GM12878 (cell line): ENCODE results near the gene CFAP91. TPM values are rescaled to one million over a fixed set of nuclear protein-coding genes. Genes with fewer than 3 reads are reported as not detected.

Experiments
- BHLHE40 ChIP-seq, 2 experiments: fragments of 450-650 bp in 1 of 2; IDR thresholded peaks; 2 replicates each; pipeline ENCODE4 v1.6.1; 2011 to 2017; ENCODE audit warnings: low read depth in 2 of 2, borderline replicate concordance in 1 of 2, improper control_type of control experiment in 1 of 2, low read length in 1 of 2, mild to moderate bottlenecking in 1 of 2
- CBX5 ChIP-seq: sonication (generic); IDR thresholded peaks from 2 replicates; pipeline ENCODE4 v1.6.1; 2016; ENCODE audit warnings: low read depth, moderate library complexity, mild to moderate bottlenecking, inconsistent platforms
- CREB1 ChIP-seq: IDR thresholded peaks from 2 replicates; pipeline ENCODE4 v1.6.1; 2012; ENCODE audit warnings: low read depth, mild to moderate bottlenecking, inconsistent platforms
- EP300 ChIP-seq, 2 experiments: fragments of 150-350 bp in 1 of 2; IDR thresholded peaks; 2 replicates each; pipeline ENCODE4 v1.6.1; 2011 to 2012; ENCODE audit warnings: low read depth in 2 of 2, low read length in 2 of 2, borderline replicate concordance in 1 of 2, improper control_type of control experiment in 1 of 2, inconsistent platforms in 1 of 2; ENCODE audit not compliant: control insufficient read depth in 1 of 2
- IKZF1 ChIP-seq: fragments of 450-650 bp; conservative IDR thresholded peaks from 2 replicates; pipeline ENCODE4 v1.6.1; 2017; ENCODE audit warnings: antibody characterized with exemption, mild to moderate bottlenecking
- KLF5 ChIP-seq: fragments of 450-650 bp; IDR thresholded peaks from 2 replicates; pipeline ENCODE4 v1.6.1; 2014; ENCODE audit warnings: mild to moderate bottlenecking; ENCODE audit not compliant: partially characterized antibody
- MXI1 ChIP-seq: fragments of 150-350 bp; IDR thresholded peaks from 2 replicates; pipeline ENCODE4 v1.6.1; 2011; ENCODE audit warnings: low read depth, mild to moderate bottlenecking, inconsistent platforms, low read length, improper control_type of control experiment
- MYC ChIP-seq: IDR thresholded peaks from 2 replicates; pipeline ENCODE4 v1.6.1; 2011; ENCODE audit warnings: mild to moderate bottlenecking, low read length, moderate library complexity, inconsistent platforms; ENCODE audit not compliant: insufficient read depth, insufficient replicate concordance, insufficient read length, severe bottlenecking
- NR2C1 ChIP-seq: fragments of 450-650 bp; IDR thresholded peaks from 2 replicates; pipeline ENCODE4 v1.6.1; 2017; ENCODE audit warnings: antibody characterized with exemption, mild to moderate bottlenecking, moderate library complexity
- SIX5 ChIP-seq: IDR thresholded peaks from 2 replicates; pipeline ENCODE4 v1.6.1; 2011; ENCODE audit warnings: mild to moderate bottlenecking, low read depth, low read length, moderate library complexity; ENCODE audit not compliant: severe bottlenecking
- SP1 ChIP-seq: IDR thresholded peaks from one replicate; pipeline ENCODE4 v1.6.1; 2011; ENCODE audit warnings: low read depth, low read length
- TAF1 ChIP-seq: IDR thresholded peaks from 2 replicates; pipeline ENCODE4 v1.6.1; 2011; ENCODE audit warnings: mild to moderate bottlenecking, low read depth, low read length, borderline replicate concordance
- TARDBP ChIP-seq: IDR thresholded peaks from 2 replicates; pipeline ENCODE4 v1.6.1; 2016; ENCODE audit warnings: borderline replicate concordance
- ZBTB33 ChIP-seq: fragments of 450-650 bp; IDR thresholded peaks from 2 replicates; pipeline ENCODE4 v1.6.1; 2017; ENCODE audit warnings: mild to moderate bottlenecking
- ZNF274 ChIP-seq: IDR thresholded peaks from one replicate; pipeline ENCODE4 v1.8.0; 2011; ENCODE audit not compliant: insufficient read length, insufficient read depth
- polyA plus RNA-seq, 11 experiments: library from polyadenylated mRNA; depleted of rRNA in 4 of 11; unstranded in 6 of 11; stranded (reverse) in 5 of 11; fragments of >200 nt; fragmentation: Nextera tagmentation in 4 of 11; fragmentation: Illumina TruSeq in 1 of 11; extraction: Ambion mirVana in 4 of 11; extraction: Trizol in 1 of 11; gene quantifications; 1 replicate in 1 of 11; 2 replicates in 10 of 11; pipeline versions ENCODE4 v1.2.1 to v1.2.3, GENCODE V29; 2011 to 2016; ENCODE audit warnings: inconsistent platforms in 2 of 11, missing spikeins in 2 of 11, low read depth in 1 of 11
- total RNA-seq, 4 experiments: library from RNA; depleted of rRNA in 3 of 4; stranded (reverse); fragments of >200 nt in 3 of 4; fragmentation: Illumina TruSeq in 1 of 4; extraction: Trizol in 1 of 4; gene quantifications; 2 replicates each; pipeline versions ENCODE4 v1.2.1 to v1.2.3, GENCODE V29; 2013 to 2021
- TF ChIP-seq, protein P1 (sequence below): fragments of 450-650 bp; IDR thresholded peaks from 2 replicates; pipeline ENCODE4 v1.6.1; 2014; ENCODE audit warnings: mild to moderate bottlenecking
- TF ChIP-seq, protein P2 (sequence below): fragments of 450-650 bp; IDR thresholded peaks from 2 replicates; pipeline ENCODE4 v1.6.1; 2017; ENCODE audit warnings: mild to moderate bottlenecking, moderate library complexity
- TF ChIP-seq, protein P3 (sequence below): fragments of 450-650 bp; IDR thresholded peaks from 2 replicates; pipeline ENCODE4 v1.6.1; 2018; ENCODE audit warnings: mild to moderate bottlenecking, low read depth, moderate library complexity; ENCODE audit not compliant: partially characterized antibody

CFAP91 gene
- total and polyA plus RNA-seq, 10 of the 15 experiments (the other 5 are each of a cell fraction or from before 2014, with no cell fraction given) = 0.03 to 2.2 (median 0.92) TPM

DNA sequence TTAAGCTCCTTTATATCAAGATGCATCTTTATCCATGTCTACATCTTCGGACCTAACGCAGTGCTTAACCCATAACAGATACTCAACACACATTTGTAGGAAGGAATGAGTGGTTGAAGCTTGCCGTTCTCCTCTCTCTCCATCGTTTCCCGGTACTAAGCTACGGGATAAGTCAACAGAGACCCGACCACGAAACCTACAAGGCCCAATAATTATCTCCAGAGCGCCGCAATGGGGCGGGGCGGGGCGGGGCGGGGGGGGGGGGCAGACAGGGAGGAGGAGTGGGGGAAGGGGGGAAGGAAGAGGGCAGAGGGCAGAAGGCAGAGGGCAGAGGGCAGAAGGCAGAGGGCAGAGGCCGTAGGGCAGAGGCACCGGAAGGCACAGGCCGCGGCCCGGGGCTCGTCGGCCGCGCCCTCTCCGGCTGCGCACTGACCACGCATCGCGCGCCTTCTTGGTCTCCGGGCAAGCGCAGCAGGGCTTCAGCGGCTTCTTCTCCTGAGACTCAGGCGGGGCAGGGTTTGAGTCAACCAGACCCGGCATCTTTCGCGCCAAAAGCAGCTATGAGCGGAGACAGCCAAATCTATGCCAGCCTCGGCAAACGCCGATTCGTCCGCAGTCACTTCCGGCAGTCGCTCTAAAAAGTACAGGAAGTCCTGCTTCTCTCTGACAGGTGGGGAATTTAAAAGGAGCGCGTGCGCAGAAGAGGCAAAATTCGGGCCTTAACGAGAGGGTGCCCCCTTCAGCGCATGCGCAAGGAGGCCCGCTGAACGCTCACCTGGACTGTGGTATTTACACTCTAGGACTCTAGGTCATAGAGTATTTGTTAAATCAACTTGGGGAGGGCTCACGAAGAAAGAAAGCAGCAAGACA lies 25.8 kb upstream of the CFAP91 start, which contains the start of gene COX17 (continued):
- TF ChIP-seq MYC (no peak), KLF5 (peak; percentile 87), BHLHE40 (IDR thresholded peaks at IDR 0.05; ENCODE audit: borderline replicate concordance in 1 of 2, low read depth in 2 of 2, low read length in 1 of 2) (peak in 1 of 2 experiments; percentile 13; a peak in 1 of 4 replicates), ZNF274 (no peak), NR2C1 (peak; percentile 99), ZBTB33 (no peak), IKZF1 (peak; percentile 96), CREB1 (peak; percentile 40; the same call in 1 of the 2 replicates), SP1 (no peak), TAF1 (peak; percentile 83), TARDBP (0 out of 2 replicates have a peak, but pooled peaks have one; percentile 11), MXI1 (peak; percentile 75; the same call in 1 of the 2 replicates), EP300 (IDR thresholded peaks at IDR 0.05; ENCODE audit: borderline replicate concordance in 1 of 2, control insufficient read depth in 1 of 2, low read depth in 2 of 2, low read length in 2 of 2) (0 out of 4 replicates have a peak, but pooled peaks have one; percentile 3 to 28), SIX5 (no peak), CBX5 (0 out of 2 replicates have a peak, but pooled peaks have one; percentile 19)
- TF ChIP-seq, protein P1, sequence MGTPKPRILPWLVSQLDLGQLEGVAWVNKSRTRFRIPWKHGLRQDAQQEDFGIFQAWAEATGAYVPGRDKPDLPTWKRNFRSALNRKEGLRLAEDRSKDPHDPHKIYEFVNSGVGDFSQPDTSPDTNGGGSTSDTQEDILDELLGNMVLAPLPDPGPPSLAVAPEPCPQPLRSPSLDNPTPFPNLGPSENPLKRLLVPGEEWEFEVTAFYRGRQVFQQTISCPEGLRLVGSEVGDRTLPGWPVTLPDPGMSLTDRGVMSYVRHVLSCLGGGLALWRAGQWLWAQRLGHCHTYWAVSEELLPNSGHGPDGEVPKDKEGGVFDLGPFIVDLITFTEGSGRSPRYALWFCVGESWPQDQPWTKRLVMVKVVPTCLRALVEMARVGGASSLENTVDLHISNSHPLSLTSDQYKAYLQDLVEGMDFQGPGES = 0 out of 2 replicates have a peak, but pooled peaks have one; percentile 27
- TF ChIP-seq, protein P2, sequence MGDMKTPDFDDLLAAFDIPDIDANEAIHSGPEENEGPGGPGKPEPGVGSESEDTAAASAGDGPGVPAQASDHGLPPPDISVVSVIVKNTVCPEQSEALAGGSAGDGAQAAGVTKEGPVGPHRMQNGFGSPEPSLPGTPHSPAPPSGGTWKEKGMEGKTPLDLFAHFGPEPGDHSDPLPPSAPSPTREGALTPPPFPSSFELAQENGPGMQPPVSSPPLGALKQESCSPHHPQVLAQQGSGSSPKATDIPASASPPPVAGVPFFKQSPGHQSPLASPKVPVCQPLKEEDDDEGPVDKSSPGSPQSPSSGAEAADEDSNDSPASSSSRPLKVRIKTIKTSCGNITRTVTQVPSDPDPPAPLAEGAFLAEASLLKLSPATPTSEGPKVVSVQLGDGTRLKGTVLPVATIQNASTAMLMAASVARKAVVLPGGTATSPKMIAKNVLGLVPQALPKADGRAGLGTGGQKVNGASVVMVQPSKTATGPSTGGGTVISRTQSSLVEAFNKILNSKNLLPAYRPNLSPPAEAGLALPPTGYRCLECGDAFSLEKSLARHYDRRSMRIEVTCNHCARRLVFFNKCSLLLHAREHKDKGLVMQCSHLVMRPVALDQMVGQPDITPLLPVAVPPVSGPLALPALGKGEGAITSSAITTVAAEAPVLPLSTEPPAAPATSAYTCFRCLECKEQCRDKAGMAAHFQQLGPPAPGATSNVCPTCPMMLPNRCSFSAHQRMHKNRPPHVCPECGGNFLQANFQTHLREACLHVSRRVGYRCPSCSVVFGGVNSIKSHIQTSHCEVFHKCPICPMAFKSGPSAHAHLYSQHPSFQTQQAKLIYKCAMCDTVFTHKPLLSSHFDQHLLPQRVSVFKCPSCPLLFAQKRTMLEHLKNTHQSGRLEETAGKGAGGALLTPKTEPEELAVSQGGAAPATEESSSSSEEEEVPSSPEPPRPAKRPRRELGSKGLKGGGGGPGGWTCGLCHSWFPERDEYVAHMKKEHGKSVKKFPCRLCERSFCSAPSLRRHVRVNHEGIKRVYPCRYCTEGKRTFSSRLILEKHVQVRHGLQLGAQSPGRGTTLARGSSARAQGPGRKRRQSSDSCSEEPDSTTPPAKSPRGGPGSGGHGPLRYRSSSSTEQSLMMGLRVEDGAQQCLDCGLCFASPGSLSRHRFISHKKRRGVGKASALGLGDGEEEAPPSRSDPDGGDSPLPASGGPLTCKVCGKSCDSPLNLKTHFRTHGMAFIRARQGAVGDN = peak; percentile 78
- TF ChIP-seq, protein P3, sequence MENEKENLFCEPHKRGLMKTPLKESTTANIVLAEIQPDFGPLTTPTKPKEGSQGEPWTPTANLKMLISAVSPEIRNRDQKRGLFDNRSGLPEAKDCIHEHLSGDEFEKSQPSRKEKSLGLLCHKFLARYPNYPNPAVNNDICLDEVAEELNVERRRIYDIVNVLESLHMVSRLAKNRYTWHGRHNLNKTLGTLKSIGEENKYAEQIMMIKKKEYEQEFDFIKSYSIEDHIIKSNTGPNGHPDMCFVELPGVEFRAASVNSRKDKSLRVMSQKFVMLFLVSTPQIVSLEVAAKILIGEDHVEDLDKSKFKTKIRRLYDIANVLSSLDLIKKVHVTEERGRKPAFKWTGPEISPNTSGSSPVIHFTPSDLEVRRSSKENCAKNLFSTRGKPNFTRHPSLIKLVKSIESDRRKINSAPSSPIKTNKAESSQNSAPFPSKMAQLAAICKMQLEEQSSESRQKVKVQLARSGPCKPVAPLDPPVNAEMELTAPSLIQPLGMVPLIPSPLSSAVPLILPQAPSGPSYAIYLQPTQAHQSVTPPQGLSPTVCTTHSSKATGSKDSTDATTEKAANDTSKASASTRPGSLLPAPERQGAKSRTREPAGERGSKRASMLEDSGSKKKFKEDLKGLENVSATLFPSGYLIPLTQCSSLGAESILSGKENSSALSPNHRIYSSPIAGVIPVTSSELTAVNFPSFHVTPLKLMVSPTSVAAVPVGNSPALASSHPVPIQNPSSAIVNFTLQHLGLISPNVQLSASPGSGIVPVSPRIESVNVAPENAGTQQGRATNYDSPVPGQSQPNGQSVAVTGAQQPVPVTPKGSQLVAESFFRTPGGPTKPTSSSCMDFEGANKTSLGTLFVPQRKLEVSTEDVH = peak; percentile 92
